ENCODE results near the gene ACOX3.
"Not testable (repeated sequence)": the region's sequence is repeated elsewhere in the genome, so short reads cannot be mapped to it uniquely, and the experiment has no call there.

The ACOX3 gene

DNA sequence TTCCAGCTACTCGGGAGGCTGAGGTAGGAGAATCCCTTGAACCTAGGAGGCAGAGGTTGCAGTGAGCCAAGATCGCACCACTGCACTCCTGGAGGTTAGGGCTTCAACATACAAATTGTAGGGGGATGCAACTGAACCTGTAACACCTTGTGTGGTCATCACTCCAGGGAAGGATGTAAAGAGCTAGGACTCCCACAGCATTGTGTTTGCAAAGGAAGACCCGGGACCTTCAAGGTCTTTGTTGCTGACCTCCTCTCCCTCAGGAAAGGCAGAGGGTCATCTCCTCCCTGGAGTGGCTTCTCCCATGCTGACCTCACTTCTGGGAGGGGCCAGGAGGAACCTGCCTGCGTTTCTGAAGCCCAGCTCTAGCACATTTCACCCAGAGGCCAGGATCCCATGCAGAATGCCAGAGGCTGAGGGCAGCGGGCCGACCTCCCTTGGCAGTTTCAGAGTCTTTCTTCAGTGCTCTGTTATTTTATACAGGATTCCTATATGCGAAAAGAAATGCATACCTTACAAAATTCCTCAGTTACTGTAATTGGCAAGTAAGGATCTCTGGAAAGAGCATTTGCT, 90.8 kb downstream of the ACOX3 start:
- no peak for DNase-seq

DNA sequence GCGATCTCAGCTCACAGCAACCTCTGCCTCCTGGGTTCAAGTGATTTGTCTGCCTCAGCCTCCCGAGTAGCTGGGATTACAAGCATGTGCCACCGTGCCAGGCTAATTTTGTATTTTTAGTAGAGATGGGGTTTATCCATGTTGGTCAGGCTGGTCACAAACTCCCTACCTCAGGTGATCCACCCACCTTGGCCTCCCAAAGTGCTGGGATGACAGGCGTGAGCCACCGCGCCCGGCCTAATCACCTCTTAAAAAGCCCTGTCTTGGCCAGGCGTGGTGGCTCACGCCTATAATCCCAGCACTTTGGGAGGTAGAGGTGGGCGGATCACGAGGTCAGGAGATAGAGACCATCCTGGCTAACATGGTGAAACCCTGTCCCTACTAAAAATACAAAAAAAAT, 91.3 kb downstream of the ACOX3 start:
- DNase-seq = not testable (repeated sequence)

DNA sequence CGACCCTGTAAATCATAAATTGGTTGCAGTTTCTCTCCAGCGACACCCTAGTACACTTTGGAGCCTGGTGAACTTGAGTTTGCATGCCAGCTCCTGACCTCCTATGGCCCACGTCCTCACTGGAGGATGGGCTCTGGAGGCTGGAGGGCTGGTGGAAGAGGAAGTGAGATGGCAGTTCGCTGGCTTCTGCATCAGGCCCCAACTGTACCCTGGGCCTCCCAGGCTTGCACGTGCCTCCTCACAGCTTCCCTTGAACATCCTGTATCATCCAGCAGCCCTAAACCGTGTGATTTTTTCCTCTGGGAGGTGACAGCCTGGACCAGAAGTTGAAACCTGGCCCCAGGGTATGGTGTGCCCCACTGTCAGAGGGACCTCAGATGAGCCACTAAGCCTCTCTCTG, 92.5 kb downstream of the ACOX3 start:
- DNase-seq = no peak

DNA sequence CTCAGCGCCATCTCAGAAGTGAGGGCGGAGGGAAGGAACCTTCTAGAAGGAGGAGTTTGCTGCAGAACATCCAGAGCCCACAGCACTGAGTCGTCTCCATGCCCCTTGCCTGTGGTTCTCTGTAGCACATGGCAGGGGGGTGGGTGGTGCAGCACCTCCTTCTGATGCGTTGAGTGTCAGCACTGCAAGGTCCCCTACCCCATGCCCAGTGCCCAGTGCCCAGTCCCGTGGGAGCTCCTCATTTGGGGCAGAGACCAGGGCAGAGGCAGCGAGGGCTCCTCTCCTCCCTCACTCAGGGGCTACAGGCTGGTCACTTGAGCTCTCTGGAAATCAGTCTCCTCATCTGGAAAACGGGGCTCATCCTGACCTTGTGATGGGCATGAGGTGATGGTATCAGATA, 92.9 kb downstream of the ACOX3 start:
- DNase-seq = no peak

DNA sequence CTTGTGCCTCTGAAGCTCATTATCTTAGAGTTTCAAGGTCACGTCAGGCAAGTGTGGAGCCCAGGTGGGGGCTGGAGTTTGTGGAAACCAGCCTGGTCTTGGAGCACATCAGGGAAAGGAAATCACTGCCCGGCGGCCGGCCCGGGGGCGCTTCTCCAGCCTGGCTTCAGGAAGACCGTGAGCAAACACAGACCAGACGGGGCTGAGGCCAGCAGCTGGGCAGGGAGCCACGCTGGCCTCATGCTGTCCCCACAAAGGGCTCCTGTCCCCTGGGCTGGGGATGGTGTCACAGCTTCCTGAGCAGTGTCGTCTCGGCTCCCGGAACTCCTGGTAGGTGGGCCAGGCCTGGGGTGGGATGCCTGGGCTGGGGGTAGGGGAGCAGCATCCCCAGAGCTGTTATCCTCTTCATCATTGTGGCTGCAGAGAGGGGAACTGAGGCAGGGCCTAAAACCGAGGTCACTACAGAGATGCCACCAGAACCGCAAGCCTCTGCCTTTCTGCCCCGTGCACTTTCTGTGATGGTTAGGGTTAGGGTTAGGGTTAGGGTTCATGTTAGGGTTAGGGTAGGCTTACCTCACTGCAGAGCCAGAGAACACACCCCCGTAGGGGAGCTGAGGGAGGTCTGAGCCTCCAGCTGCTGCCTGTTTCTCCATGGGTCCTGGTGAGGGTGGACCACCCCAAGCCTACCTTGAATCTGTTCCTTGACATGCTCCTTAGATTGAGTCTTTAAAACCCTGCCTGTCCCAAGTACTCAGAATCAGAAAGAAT, 93.5 kb downstream of the ACOX3 start:
- DNase-seq = peak; percentile 17

DNA sequence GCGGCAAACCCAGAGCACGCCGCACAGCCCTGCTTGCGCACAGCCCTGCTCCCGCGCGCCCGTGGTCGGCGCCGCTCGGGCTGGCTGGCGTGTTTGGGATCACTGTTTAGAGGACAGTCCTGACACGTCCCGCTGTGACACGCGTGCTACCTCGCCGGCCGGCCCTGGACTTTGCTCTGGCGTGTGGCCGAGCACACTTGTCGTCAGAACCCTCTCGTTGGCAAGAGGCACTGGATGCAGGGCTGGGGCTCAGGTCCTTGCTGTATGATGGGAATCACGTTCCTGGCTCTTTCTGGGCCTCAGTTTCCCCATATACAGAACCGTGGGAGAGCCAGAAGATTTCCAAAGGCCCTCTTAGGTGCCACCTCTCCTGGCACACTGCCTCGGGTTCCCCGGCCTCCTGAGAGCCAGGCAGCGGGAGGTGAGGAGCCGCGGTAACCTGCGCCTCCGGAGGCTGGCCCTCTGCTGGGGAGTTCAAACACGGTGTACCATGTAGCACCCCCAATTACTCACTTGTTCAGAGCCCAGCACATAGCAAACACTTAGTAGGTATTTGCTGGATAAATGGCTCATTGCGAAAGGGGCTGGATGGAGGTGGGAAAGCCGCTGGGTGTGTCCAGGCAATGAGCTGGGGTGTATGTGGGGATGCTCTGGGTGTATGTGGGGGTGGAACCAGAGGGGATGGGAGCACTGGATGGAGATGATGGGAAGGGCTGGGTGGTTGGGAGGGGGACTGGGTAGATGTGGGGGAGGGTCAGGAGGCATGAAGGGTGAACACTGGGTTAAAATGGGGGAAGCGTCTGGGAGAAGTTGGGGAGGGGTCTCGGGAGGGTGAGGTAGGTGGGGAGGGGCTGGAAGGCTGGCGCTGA, 94.3 kb downstream of the ACOX3 start:
- no peak for DNase-seq

DNA sequence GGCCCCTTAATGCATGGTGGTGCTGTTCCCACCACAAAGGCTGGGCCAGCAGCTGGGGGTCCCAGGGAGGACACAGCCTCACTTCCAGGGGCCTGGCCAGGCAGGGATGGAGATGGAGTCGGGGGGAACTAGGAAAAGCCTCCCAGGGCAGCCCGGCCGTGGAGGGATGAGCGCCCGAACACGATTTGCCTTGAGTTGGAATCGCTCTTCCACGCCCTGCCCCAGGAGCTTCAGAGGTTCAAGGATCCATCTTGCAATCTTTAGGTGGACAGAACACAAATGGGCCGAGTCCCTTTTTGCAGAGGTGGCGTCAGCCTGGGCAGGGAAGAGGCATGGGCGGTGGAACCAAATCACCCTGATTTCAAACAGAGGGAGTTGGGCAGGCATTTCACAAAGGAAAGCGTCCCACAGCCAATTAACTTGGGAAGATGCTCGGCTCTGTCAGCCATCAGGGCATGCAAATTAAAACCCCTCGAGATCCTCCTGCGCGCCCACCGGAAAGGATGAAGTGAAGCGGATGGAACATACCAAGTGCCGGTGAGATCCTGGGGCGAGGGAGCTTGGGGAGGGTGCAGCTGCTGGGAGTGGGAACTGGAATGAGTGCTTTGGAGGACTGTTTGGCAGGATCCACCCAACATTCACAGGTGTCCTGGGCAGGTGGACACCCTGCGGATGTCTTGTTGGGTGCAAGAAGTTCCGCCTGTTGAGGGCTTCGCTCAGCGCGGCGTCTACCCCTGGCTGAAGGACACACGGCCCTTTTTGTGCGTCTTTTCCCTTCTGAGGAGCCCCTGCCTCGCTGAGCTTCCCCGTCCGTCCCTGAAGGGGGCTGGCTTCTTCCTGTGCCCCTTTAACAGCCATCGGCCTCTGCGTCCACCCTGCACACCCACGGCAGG, 95.2 kb downstream of the ACOX3 start:
- DNase-seq = no peak

DNA sequence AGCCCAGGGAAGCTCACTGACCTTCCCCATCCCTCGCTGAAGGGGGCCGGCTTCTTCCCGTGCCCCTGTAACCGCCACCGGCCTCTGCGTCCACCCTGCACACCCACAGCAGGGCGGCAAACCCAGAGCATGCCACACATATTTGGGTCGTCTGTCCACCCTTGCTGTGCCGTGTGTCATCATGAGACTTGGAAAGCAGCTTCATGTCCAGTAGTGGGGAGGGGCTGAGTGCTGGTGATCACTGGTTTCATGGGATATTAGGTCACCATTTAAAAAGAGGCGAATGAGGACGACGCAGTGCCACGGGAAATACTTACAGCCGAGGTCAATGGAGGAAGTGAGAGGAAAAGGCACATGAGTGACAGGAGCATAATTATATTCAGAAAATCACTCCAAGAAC, 96.1 kb downstream of the ACOX3 start:
- DNase-seq = no peak

DNA sequence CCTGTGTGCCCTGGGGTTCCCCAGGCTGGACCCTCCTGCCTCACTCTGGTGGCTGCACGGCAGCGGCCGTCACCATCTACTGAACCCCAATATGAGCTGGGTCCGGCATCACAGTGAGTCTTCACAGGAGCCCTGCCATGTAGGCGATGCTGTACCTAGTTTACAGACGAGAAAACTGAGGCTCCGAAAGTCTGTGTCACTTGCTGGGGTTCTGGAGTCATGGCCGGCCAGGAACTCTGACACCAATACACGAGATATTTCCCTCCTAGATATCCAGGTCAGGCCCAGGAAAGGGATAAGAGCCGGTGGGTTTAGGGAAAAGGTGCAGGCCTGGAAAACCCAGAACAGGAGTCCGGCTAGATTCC, 96.6 kb downstream of the ACOX3 start:
- no peak for DNase-seq

DNA sequence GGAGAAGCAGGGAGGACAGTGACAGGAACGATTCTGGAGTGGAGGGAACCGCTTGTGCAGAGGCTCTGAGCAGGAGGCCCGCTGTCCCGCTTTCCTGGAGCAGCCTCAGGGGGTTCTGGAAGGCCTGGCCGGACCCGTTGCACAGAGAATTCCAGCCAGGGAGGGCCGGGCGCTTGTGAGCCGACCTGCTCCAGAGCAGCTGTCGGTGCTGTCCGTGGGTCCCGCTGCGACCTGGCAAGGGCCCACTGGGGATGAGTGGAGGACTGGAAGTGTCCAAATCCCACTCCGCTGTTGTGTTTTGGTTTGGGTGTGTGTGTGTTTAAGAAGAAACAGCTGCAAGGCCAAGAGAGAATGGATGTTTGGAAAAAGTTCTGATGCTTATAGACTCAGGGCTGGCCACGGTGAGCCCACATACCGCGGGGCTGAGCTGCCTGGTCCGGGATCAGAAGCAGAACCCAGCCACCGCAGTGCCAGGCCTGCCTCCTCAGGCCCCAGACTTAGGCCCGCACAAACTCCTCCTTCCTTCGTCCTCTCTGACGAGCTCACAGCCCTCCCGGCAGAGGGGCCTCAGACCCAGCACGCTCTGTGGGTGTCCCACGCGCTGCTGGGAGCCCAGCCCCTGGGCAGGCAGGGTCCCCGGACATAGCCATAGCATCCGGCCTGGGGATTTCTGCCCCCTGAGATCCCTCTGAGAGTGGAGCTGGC, 97.1 kb downstream of the ACOX3 start:
- DNase-seq = no peak

DNA sequence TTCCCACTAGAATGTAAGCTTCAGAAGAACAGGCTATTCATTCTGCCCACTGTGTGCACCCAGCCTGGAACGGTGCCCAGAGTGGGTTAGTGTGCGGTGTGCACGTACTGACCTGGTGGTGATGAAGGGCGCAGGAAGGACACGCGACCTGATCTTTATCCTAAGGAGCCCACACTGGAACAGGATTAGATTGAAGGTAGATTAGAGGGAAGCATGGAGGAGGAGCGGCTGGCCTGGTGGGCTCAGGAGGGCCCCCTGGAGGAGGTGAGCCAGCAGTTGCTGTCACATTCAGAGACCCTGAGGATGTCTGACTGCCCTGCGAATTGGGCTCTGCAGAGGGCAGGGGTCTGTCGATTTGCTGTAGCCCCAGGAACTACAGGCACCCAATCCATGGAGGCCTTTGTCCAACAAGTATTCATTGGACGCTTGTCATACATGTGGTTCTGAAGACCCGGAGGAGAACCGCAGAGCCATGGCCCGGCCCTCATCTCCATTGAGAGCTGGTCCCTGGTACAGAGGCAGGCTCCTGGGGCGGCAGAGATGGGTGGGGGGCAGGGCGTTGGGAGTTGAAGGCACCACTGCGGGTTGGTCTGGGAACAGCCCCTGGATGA, 97.8 kb downstream of the ACOX3 start:
- DNase-seq = no peak

DNA sequence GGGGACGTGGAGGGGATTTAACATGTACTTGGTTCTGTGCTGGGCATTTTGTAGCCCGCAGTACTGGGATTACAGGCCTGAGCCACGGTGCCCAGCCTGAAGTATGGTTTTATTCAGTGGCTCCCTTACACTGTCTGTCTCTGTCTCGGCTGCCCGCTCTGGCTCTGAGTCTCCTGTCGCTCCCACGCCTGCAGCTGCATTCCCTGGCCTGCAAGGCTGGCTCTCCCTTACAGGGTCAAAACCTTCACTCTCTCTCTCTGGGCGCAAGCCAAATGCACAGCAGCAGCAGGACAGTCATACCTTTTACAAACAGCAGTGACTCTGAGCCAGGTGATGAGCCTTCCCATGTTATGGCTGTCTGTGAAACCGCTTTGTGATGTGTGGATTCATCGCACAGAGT, 98.8 kb downstream of the ACOX3 start:
- DNase-seq = no peak

DNA sequence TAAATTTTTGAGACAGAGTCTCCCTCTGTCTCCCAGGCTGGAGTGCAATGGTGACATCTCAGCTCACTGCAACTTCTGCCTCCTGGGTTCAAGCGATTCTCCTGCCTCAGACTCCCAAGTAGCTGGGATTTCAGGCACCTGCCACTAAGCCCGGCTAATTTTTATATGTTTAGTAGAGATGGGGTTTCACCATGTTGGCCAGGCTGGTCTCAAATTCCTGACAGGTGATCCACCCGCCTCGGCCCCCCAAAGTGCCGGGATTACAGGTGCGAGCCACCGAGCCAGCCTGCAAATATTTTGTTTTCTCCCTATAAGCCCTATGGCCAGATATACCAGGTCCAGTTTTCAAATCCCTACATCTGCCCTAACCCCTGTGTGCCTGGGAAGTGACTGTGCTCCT, 99.2 kb downstream of the ACOX3 start:
- DNase-seq = not testable (repeated sequence)

DNA sequence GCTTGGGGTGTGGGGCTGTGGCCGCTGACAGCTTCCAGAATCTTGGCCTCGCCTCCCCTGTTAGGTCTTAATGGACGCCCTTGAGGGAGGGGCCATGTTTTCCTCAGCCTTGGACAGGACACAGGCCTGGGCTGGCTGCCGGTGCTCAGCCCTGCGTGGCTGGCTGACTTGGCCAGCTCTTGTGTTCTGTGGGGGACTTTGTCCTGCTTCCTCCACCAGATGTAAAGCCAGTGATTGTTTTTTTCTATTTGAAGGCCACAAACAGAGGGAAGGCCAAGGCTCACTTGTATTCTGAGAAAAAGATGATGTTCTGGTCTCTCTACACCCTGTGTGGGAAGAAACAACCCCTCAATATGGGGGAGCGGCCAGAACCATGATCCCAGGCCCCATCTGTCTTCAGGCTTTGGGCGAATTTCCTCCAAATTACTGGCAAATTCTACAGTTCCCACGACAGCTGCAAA, 99.7 kb downstream of the ACOX3 start:
- no peak for DNase-seq

DNA sequence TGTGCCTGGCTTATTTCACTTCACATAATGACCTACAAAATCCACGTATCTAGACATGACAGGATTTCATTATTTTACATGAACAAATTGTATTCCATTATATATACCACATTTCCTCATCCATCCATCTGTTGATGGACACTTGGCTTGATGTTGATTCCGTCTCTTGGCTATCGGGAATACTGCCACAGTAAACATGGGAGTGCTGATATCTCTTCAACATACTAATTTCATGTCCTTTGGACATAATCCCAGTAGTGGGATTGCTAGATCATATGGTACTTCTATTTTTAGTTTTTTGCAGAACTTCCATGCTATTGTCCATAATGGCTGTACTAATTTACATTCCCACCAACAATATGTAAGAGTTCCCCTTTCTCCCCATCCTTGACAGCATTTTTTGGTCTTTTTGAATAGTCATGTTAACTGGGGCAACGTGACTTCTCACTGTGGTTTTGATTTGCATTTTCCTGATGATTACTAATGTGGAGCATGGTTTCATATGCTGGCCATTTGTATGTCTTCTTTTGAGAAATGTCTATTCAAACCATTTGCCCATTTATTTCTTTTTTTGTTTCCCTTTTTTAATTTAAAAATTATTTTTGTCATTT, 102.1 kb downstream of the ACOX3 start:
- DNase-seq = no peak

DNA sequence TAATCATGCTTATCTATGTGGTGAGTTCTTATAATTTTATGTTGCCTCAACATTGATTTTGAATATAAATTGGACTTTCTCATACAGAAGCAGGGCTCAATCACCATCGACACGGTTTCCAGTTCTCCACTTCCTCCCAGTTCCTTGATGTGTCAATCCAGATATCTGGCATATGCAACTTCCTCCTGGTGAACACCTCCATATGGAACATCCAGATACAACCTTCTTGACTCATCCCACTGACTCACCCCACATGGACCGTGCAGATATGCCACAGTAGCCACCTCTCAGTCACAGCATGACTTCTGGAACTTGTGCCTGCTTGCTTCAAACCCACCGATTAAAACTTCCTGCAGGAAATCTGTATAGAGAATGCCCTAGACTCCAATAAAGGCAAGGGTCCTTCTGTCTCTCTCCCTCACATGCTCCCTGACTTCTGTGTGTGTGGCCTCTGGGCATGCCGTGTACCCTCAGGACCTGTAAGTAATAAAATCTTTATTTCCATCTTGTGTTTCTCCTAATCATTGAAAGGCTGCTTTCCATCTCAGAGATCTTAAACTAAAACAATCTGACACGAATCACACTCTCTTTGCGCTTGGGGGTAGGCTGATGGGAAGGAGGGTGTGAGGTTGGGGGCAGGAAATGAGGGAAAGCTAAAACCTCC, 104.0 kb downstream of the ACOX3 start:
- DNase-seq = no peak

DNA sequence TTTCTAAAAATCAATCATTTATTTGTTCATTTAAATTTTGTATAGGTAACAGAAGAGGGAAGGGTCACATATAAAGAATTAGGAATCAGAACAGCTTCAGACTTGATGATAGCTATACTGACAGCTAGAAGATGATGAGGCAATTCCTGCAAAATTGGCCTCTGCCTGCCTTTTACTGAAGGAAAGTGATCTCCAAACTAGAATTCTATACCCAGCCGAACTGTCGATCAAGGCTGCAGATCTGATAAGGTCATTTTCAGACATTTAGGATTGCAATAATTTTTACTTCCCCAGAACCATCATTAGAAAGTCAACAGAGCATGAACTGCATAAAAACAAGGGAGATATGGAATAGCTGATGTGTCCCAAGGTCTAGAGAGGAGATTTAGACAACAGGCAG, 104.7 kb downstream of the ACOX3 start:
- no peak for DNase-seq

DNA sequence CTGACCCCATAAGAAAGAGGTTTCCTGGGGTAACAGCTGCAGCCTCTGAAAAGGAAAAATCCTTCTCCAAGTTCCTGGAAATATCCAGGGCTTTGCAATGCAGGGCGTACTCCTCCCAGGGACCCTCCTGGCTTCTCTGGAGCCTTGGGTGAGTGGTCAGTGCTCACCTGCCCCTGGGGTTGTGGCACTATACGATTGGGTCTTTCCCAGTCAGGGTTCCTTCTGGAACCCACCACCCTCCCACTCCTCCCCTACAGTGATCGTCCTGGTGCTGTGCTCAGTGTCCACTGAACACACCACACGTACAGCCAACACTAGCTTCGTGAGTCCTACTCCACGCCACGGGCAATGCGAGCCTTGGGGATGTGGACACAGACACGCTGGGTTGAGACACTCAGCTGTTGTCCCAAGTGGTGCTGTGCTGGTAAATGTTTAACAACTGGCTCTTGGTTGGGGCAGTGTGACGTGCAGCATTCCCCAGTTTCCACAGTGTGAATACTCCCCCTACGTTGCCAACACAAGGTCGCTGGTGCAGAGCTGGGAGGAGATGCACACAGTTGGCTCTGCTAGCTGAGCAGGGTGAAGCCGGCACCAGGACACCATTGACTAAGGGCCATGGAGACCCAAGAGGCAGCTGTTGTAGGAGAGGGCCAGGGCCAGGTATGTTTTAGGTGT, 105.6 kb downstream of the ACOX3 start:
- no peak for DNase-seq

DNA sequence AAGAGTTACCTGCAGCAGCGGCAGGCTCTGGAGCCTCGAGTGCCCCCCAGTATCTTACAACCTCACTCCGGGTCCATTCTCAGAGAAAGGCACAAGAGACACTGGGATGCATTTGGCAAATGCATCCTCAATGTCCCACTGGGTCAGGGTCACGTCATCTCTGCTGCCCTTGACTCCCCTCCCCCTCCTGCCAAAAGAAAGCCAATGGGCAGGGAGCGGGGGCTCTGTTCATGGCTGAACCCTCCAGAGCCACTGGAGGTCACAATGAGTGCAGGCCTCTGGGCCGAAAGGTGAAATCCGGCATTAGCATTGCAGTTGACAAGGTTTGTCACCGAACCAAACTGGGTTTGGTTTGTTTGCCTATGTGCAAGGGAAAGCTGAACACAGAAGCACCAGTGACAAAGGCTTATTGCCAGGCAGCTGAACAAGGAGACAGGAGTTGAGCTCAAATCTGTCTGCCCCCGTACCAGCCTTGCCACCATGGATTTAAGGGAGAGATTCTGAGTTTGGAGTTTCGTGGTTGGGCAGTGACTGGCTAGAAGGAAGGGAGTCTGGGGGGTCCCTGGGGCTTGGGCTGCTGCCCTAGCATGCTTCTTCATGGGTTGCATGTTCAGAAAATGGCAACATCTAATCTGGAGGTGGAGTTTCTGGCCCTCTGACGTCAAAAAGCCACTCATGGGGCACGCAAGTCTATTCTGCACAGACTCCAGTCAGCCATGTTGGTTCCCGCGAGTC, 106.6 kb downstream of the ACOX3 start:
- no peak for DNase-seq

All from NCI-H146 (cell line).